Peyer's patch (tissue), 4 donors: ENCODE results near the gene CADPS2.

Experiments used
- POLR2A ChIP-seq, 2 donors: fragments of 450-650 bp; IDR thresholded peaks; one replicate each; pipeline ENCODE4 v1.5.1; 2017; ENCODE audit warnings: antibody characterized with exemption in 2 of 2, mild to moderate bottlenecking in 2 of 2, moderate library complexity in 2 of 2
- TF ChIP-seq, protein P1 (sequence below), 6 experiments: fragments of 450-650 bp in 4 of 6; fragments of 200-600 bp in 2 of 6; sonication (generic) in 1 of 6; IDR thresholded peaks; one replicate each; pipeline ENCODE4 v1.5.1; 2017 to 2019; ENCODE audit warnings: antibody characterized with exemption in 6 of 6, mild to moderate bottlenecking in 3 of 6, moderate library complexity in 1 of 6

- TF ChIP-seq, protein P1, sequence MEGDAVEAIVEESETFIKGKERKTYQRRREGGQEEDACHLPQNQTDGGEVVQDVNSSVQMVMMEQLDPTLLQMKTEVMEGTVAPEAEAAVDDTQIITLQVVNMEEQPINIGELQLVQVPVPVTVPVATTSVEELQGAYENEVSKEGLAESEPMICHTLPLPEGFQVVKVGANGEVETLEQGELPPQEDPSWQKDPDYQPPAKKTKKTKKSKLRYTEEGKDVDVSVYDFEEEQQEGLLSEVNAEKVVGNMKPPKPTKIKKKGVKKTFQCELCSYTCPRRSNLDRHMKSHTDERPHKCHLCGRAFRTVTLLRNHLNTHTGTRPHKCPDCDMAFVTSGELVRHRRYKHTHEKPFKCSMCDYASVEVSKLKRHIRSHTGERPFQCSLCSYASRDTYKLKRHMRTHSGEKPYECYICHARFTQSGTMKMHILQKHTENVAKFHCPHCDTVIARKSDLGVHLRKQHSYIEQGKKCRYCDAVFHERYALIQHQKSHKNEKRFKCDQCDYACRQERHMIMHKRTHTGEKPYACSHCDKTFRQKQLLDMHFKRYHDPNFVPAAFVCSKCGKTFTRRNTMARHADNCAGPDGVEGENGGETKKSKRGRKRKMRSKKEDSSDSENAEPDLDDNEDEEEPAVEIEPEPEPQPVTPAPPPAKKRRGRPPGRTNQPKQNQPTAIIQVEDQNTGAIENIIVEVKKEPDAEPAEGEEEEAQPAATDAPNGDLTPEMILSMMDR (IDR thresholded peaks at IDR 0.05) = no peak
- no peak for TF ChIP-seq POLR2A (IDR thresholded peaks at IDR 0.05)
Measured at GRCh38 chr7:122438006-122438405, 448.3 kb downstream of the CADPS2 start.
